ENCODE measurements around the gene APOL1. TPM values are rescaled to one million over a fixed set of nuclear protein-coding genes. Genes with fewer than 3 reads are reported as not detected.

APOL1 gene
- total and polyA plus RNA-seq, 3 experiments from 2014 or later: 25.6 to 34.3 (median 32.8) TPM

DNA sequence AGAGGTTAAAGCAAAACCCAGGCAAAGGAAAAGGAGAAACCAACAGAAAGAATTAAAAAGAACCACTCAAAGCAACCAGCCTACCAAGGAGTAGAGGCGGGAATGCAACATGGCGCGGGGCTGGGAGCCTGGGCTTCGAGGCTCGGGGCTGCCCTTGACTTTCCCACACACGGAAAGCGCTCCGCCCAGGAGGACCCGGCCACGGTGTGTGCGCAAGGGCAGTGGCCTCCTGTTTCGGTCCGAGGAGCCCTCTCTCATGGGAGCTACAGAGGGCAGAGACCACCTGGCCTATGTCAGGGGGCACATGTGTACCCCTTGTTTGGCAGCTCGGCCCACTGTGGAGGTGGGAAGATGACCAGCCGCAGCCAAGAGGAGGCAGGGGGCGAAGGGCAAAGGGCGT, 55.9 kb downstream of the APOL1 start:
- peaks cover 0 to 2% of the 10 kb centered on the region in 2 donors for H3K27me3 Mint-ChIP-seq
- CTCF ChIA-PET: interaction anchor here (2.5 kb wide), 1 partner anchor 177 kb away, joined by 7 read pairs; no protein-coding TSS in a partner anchor

GRCh38 chr22:36311386-36312085, 58.6 kb downstream of the APOL1 start:
- Mint-ChIP-seq H3K27ac (peak overlapping the region in 3 of 8 donors; percentile 38 to 73 (median 60)), H3K9me3 (no peaks in the 10 kb centered on the region), H3K4me3 (no peak overlapping the region), H3K27me3 (peaks cover 0 to 2% of the 10 kb centered on the region in 2 donors), H3K4me1 (peaks cover 3 to 7% (median 5%) of the 10 kb centered on the region in 3 donors), H3K36me3 (peaks cover under 1 to 88% (median 12%) of the 10 kb centered on the region in 3 donors)
- H3K27me3 ChIP-seq (ENCODE audit: insufficient read depth, low read length, poor library complexity, severe bottlenecking): no peaks in the 10 kb centered on the region
- DNase-seq: no peak
- ChIA-PET POLR2A (interaction anchor here (0.6 to 1.5 kb wide), 4 partner anchors 18 to 94 kb away, joined by 3 to 8 read pairs (median 4); no protein-coding TSS in a partner anchor), CTCF (interaction anchor here (1.3 to 6.1 kb wide), 5 partner anchors 11 to 159 kb away, joined by 3 to 34 read pairs (median 11); no protein-coding TSS in a partner anchor)
- H3K4me3 ChIP-seq (ENCODE audit: low read length): no peak overlapping the region
- H3K9me3 ChIP-seq (ENCODE audit: low read length): no peaks in the 10 kb centered on the region
- no peak overlapping the region for H3K27ac ChIP-seq (ENCODE audit: low read depth, low read length)
- H3K36me3 ChIP-seq (ENCODE audit: insufficient read depth, low read length): peaks cover 80% of the 10 kb centered on the region
- no peaks in the 10 kb centered on the region for H3K4me1 ChIP-seq (ENCODE audit: insufficient read depth, low read length)

More for the DNA sequence above, 55.9 kb downstream of the APOL1 start:
- Mint-ChIP-seq H3K4me1 (peaks cover 0 to 7% (median 3%) of the 10 kb centered on the region in 3 donors), H3K36me3 (peaks cover 0 to 92% (median 11%) of the 10 kb centered on the region in 3 donors), H3K27ac (peak overlapping the region in 4 of 8 donors; percentile 24 to 90 (median 53)), H3K4me3 (no peak overlapping the region), H3K9me3 (no peaks in the 10 kb centered on the region)
- no peak overlapping the region for H3K4me3 ChIP-seq (ENCODE audit: low read length)
- POLR2A ChIA-PET: no interaction called here
- H3K4me1 ChIP-seq (ENCODE audit: insufficient read depth, low read length): no peaks in the 10 kb centered on the region
- H3K9me3 ChIP-seq (ENCODE audit: low read length): no peaks in the 10 kb centered on the region
- peaks cover 86% of the 10 kb centered on the region for H3K36me3 ChIP-seq (ENCODE audit: insufficient read depth, low read length)
- DNase-seq: no peak
- no peaks in the 10 kb centered on the region for H3K27me3 ChIP-seq (ENCODE audit: insufficient read depth, low read length, poor library complexity, severe bottlenecking)
- H3K27ac ChIP-seq (ENCODE audit: low read depth, low read length): no peak overlapping the region

DNA sequence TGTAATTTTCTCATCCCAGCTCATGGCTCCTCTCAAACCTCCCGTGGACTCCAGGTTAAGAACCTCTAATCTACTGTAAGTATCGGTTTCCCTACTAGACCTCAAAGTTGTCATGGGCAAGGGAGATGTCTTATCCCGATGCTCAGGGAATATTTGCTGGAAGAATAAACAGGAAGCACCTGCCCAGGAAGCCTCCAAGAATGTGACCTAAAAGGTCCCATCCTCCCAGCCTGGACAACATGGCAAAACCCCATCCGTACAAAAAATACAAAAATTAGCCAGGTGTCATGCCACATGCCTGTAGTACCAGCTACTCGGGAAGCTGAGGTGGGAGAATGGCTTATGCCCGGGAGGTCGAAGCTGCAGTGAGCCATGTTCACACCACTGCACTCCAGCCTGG, 62.4 kb downstream of the APOL1 start:
- no peak overlapping the region for H3K4me3 ChIP-seq (ENCODE audit: low read length)
- Mint-ChIP-seq H3K9me3 (no peaks in the 10 kb centered on the region), H3K27me3 (peaks cover 0 to 2% of the 10 kb centered on the region in 2 donors), H3K4me1 (peaks cover 0 to 3% (median 3%) of the 10 kb centered on the region in 3 donors), H3K27ac (peak overlapping the region in 4 of 8 donors; percentile 24 to 46 (median 41)), H3K4me3 (no peak overlapping the region), H3K36me3 (peaks cover 6 to 93% (median 26%) of the 10 kb centered on the region in 3 donors)
- no peak overlapping the region for H3K27ac ChIP-seq (ENCODE audit: low read depth, low read length)
- H3K27me3 ChIP-seq (ENCODE audit: insufficient read depth, low read length, poor library complexity, severe bottlenecking): no peaks in the 10 kb centered on the region
- H3K9me3 ChIP-seq (ENCODE audit: low read length): no peaks in the 10 kb centered on the region
- CTCF ChIA-PET: interaction anchor here (0.9 to 6.1 kb wide), 5 partner anchors 10 to 155 kb away, joined by 3 to 34 read pairs (median 3); no protein-coding TSS in a partner anchor
- H3K4me1 ChIP-seq (ENCODE audit: insufficient read depth, low read length): no peaks in the 10 kb centered on the region
- H3K36me3 ChIP-seq (ENCODE audit: insufficient read depth, low read length): peaks cover 89% of the 10 kb centered on the region
- POLR2A ChIA-PET: interaction anchor here (0.6 to 0.7 kb wide), 2 partner anchors 9 to 149 kb away, joined by 3 read pairs; no protein-coding TSS in a partner anchor
- no peak for DNase-seq

GRCh38 chr22:36316419-36316818, 63.5 kb downstream of the APOL1 start:
- Mint-ChIP-seq H3K27ac (peak overlapping the region in 4 of 8 donors; percentile 31 to 85 (median 66)), H3K36me3 (peaks cover 6 to 92% (median 26%) of the 10 kb centered on the region in 3 donors)
- CTCF ChIA-PET: interaction anchor here (0.7 to 6.1 kb wide), 4 partner anchors 8 to 135 kb away, joined by 3 to 34 read pairs (median 4); no protein-coding TSS in a partner anchor

More at GRCh38 chr22:36316419-36316818, 63.5 kb downstream of the APOL1 start:
- POLR2A ChIA-PET: interaction anchor here (0.6 to 0.7 kb wide), 2 partner anchors 148 to 167 kb away, joined by 3 to 6 read pairs; no protein-coding TSS in a partner anchor
- H3K4me1 ChIP-seq (ENCODE audit: insufficient read depth, low read length): no peaks in the 10 kb centered on the region
- H3K27ac ChIP-seq (ENCODE audit: low read depth, low read length): no peak overlapping the region
- peaks cover 0 to 3% (median 3%) of the 10 kb centered on the region in 3 donors for H3K4me1 Mint-ChIP-seq
- no peaks in the 10 kb centered on the region for H3K27me3 ChIP-seq (ENCODE audit: insufficient read depth, low read length, poor library complexity, severe bottlenecking)
- H3K4me3 ChIP-seq (ENCODE audit: low read length): no peak overlapping the region
- no peaks in the 10 kb centered on the region for H3K9me3 ChIP-seq (ENCODE audit: low read length)
- DNase-seq: no peak
- peaks cover 89% of the 10 kb centered on the region for H3K36me3 ChIP-seq (ENCODE audit: insufficient read depth, low read length)
- H3K27me3 Mint-ChIP-seq: peaks cover 0 to 2% of the 10 kb centered on the region in 2 donors
- H3K9me3 Mint-ChIP-seq: no peaks in the 10 kb centered on the region
- H3K4me3 Mint-ChIP-seq: peak overlapping the region in 1 of 7 donors; percentile 18

Other genes with a start within 250 kb of the APOL1 start
- gene RBFOX2, start 224.3 kb upstream of the APOL1 start, total RNA-seq: 1 to 10 TPM; 6.1 to 7.1 TPM
- 0.86 TPM for gene RBFOX2, start 224.3 kb upstream of the APOL1 start, polyA plus RNA-seq
- 10 to 100 TPM; 43.1 to 48.3 TPM for gene APOL3, start 92.4 kb upstream of the APOL1 start, total RNA-seq
- gene APOL3, start 92.4 kb upstream of the APOL1 start, polyA plus RNA-seq: 102 TPM
- under 1 TPM; 0.42 to 0.46 TPM for gene APOL4, start 51.3 kb upstream of the APOL1 start, total RNA-seq
- gene APOL4, start 51.3 kb upstream of the APOL1 start, polyA plus RNA-seq: not detected
- gene APOL2, start 13.6 kb upstream of the APOL1 start, total RNA-seq: 10 to 100 TPM; 59.0 to 62.8 TPM
- gene APOL2, start 13.6 kb upstream of the APOL1 start, polyA plus RNA-seq: 27.1 TPM
- gene MYH9, start 134.8 kb downstream of the APOL1 start, total RNA-seq: 100 to 1,000 TPM; 680 to 684 TPM
- gene MYH9, start 134.8 kb downstream of the APOL1 start, polyA plus RNA-seq: 425 TPM
- 100 to 1,000 TPM; 122 to 126 TPM for gene TXN2, start 228.5 kb downstream of the APOL1 start, total RNA-seq
- 127 TPM for gene TXN2, start 228.5 kb downstream of the APOL1 start, polyA plus RNA-seq

Measured in CD8-positive, alpha-beta memory T cell (primary cell).